ENCODE data around the gene BNIPL. TPM values are rescaled to one million over a fixed set of nuclear protein-coding genes. Genes with fewer than 3 reads are reported as not detected.
A peak's percentile ranks its signal among the peaks of the same experiment; 100 is the strongest.

BNIPL gene
- total and polyA plus RNA-seq, 2 of the 13 experiments (the other 11 are each of a cell fraction or from before 2014, with no cell fraction given) = 0.40 to 1.1 TPM

- peak; percentile 65; the same call in 1 of the 2 replicates for TF ChIP-seq ZNF503 (CRISPR knock-in tag; IDR thresholded peaks at IDR 0.05)
- TF ChIP-seq ZNF121 (CRISPR knock-in tag; IDR thresholded peaks at IDR 0.05) = no peak
- TF ChIP-seq DNMT1 (CRISPR knock-in tag; IDR thresholded peaks at IDR 0.05) = no peak
- peak; percentile 80 for TF ChIP-seq NCOA2 (CRISPR knock-in tag; IDR thresholded peaks at IDR 0.05)
- TF ChIP-seq ZNF331 (CRISPR knock-in tag; IDR thresholded peaks at IDR 0.05) = peak; percentile 78; the same call in 1 of the 2 replicates
- peak; percentile 65; the same call in 1 of the 2 replicates for TF ChIP-seq GFI1 (CRISPR knock-in tag; IDR thresholded peaks at IDR 0.05; ENCODE audit: borderline replicate concordance)
- TF ChIP-seq U2AF2 (IDR thresholded peaks at IDR 0.05; ENCODE audit: low read depth, low read length) = no peak
- no peak; the same call in 1 of the 2 replicates for TF ChIP-seq ISL2 (CRISPR knock-in tag; IDR thresholded peaks at IDR 0.05)
- TF ChIP-seq TFDP2 (CRISPR knock-in tag; IDR thresholded peaks at IDR 0.05) = no peak
- peak; percentile 92 for TF ChIP-seq PPARG (CRISPR knock-in tag; conservative IDR thresholded peaks at IDR 0.05)
- no peak; the same call in 1 of the 2 replicates for TF ChIP-seq RERE (CRISPR knock-in tag; IDR thresholded peaks at IDR 0.05; ENCODE audit: low read depth)
- no peak for TF ChIP-seq SMAD1 (CRISPR knock-in tag; IDR thresholded peaks at IDR 0.05; ENCODE audit: borderline replicate concordance, low read depth)
- TF ChIP-seq TBX3 (IDR thresholded peaks at IDR 0.05; ENCODE audit: borderline replicate concordance) = peak; percentile 66; the same call in 1 of the 2 replicates
- TF ChIP-seq KLF12 (CRISPR knock-in tag; IDR thresholded peaks at IDR 0.05; ENCODE audit: borderline replicate concordance) = no peak; the same call in 1 of the 2 replicates
- TF ChIP-seq ZBTB25 (CRISPR knock-in tag; IDR thresholded peaks at IDR 0.05) = no peak
- peak; percentile 45; the same call in 1 of the 2 replicates for TF ChIP-seq SIX1 (CRISPR knock-in tag; IDR thresholded peaks at IDR 0.05; ENCODE audit: borderline replicate concordance)
- TF ChIP-seq GATAD2A (CRISPR knock-in tag; IDR thresholded peaks at IDR 0.05) = peak; percentile 87
- TF ChIP-seq NR0B2 (CRISPR knock-in tag; IDR thresholded peaks at IDR 0.05) = no peak
- no peak for TF ChIP-seq ZNF138 (CRISPR knock-in tag; IDR thresholded peaks at IDR 0.05; ENCODE audit: low read depth)
Measured at GRCh38 chr1:151012684-151013471, 23.5 kb upstream of the BNIPL start (continued).
